T-cell (primary cell): Measurements from ENCODE around the gene KCNN2. TPM values are rescaled to one million over a fixed set of nuclear protein-coding genes. Genes with fewer than 3 reads are reported as not detected.

Source experiments
- ATAC-seq, 4 experiments: fragments of 200-7000 bp in 3 of 4; fragments of 150-1000 bp in 1 of 4; cut with Tn5 transposase; replicated peaks in 1 of 4; 1 replicate in 3 of 4; 2 replicates in 1 of 4; pipeline ENCODE4 v1.10.0; 2021; ENCODE audit warnings: moderate library complexity in 3 of 4, mild to moderate bottlenecking in 2 of 4, moderate number of reproducible peaks in 1 of 4
- CTCF ChIA-PET, 2 donors: fragments of 300-600 bp; sonication (Branson Sonifier 250); formaldehyde crosslinking; loops; one replicate each; lab custom pipeline; 2022; ENCODE audit warnings: antibody characterized with exemption in 2 of 2; lab: Charles Lee
- POLR2A ChIA-PET, 2 donors: fragments of 300-600 bp; sonication (Branson Sonifier 250); formaldehyde crosslinking; loops; one replicate each; lab custom pipeline; 2022; ENCODE audit warnings: antibody characterized with exemption in 2 of 2; lab: Charles Lee
- DNase-seq, 35 experiments: peaks; one replicate each; pipeline versions ENCODE4 v3.0.0 to v3.0.0-alpha.2; 2013 to 2023
- H3K27ac ChIP-seq: one replicate; pipeline ENCODE4 v1.5.1; 2013; ENCODE audit warnings: low read length
- H3K27me3 ChIP-seq, 2 experiments: replicated peaks in 1 of 2; 1 replicate in 1 of 2; 2 replicates in 1 of 2; pipeline versions ENCODE4 v1.6.1 to v1.7.0; 2013; ENCODE audit warnings: low read length in 1 of 2, mixed read lengths in 1 of 2; ENCODE audit not compliant: control insufficient read depth in 2 of 2, insufficient read depth in 2 of 2; ENCODE audit errors: extremely low read depth in 1 of 2
- H3K36me3 ChIP-seq, 2 donors: 1 replicate in 1 of 2; 2 replicates in 1 of 2; pipeline versions ENCODE4 v1.6.1 to v1.7.0; 2013; ENCODE audit warnings: low read length in 1 of 2; ENCODE audit not compliant: control insufficient read depth in 2 of 2, insufficient read depth in 1 of 2; ENCODE audit errors: extremely low read depth in 1 of 2
- H3K4me1 ChIP-seq, 2 experiments: 1 replicate in 1 of 2; 2 replicates in 1 of 2; pipeline versions ENCODE4 v1.6.1 to v1.7.0; 2013; ENCODE audit warnings: low read length in 2 of 2, mixed read lengths in 1 of 2; ENCODE audit not compliant: insufficient read depth in 2 of 2, control insufficient read depth in 1 of 2; ENCODE audit errors: extremely low read depth in 1 of 2
- H3K4me3 ChIP-seq, 2 donors: 1 replicate in 1 of 2; 2 replicates in 1 of 2; pipeline versions ENCODE4 v1.5.1 to v1.7.0; 2013; ENCODE audit warnings: mild to moderate bottlenecking in 2 of 2, low read length in 1 of 2, moderate library complexity in 1 of 2; ENCODE audit not compliant: control insufficient read depth in 1 of 2; ENCODE audit errors: extremely low read depth in 1 of 2
- H3K9me3 ChIP-seq: 2 replicates; pipeline ENCODE4 v1.7.0; 2013
- H3K27ac Mint-ChIP-seq, 2 donors: one replicate each; pipeline ENCODE4 v1.8.0; 2020 to 2021; ENCODE audit warnings: mild to moderate bottlenecking in 2 of 2, mixed read lengths in 2 of 2
- H3K27me3 Mint-ChIP-seq, 2 donors: one replicate each; pipeline ENCODE4 v1.8.0; 2021 to 2022; ENCODE audit warnings: mixed read lengths in 2 of 2
- H3K36me3 Mint-ChIP-seq: one replicate; pipeline ENCODE4 v1.8.0; 2021; ENCODE audit warnings: mixed read lengths
- H3K4me1 Mint-ChIP-seq, 3 donors: one replicate each; pipeline ENCODE4 v1.8.0; 2020 to 2022; ENCODE audit warnings: mixed read lengths in 3 of 3, mild to moderate bottlenecking in 1 of 3
- H3K4me3 Mint-ChIP-seq, 3 donors: one replicate each; pipeline ENCODE4 v1.8.0; 2020 to 2022; ENCODE audit warnings: mild to moderate bottlenecking in 3 of 3, mixed read lengths in 3 of 3, moderate library complexity in 3 of 3
- H3K9me3 Mint-ChIP-seq, 3 donors: one replicate each; pipeline ENCODE4 v1.8.0; 2020 to 2022; ENCODE audit warnings: mixed read lengths in 3 of 3
- WGBS: methylation state at CpG from one replicate; pipeline ENCODE4 v1.1.5; 2013; ENCODE audit warnings: missing lambda C conversion rate; ENCODE audit not compliant: insufficient coverage; 5-methylcytosine and 5-hydroxymethylcytosine counted together
- total RNA-seq, 35 experiments: library from RNA in 6 of 35; stranded (reverse) in 6 of 35; fragments of 120-200 nt in 1 of 35; gene quantifications; one replicate each; pipeline versions ENCODE4 v1.2.1 to v1.2.4 and lab custom pipeline; 2013 to 2026

The KCNN2 gene
- total RNA-seq, 5 donors from 2014 or later (not counting 1 experiment from before 2014, with no cell fraction given): not detected

- no peak overlapping the region for H3K4me3 ChIP-seq
- ChIA-PET POLR2A (no interaction called here), CTCF (no interaction called here)
- no peaks in the 10 kb centered on the region for H3K9me3 ChIP-seq
- 3% methylated on average over 10 of the region's 10 CpGs for WGBS
- Mint-ChIP-seq H3K4me3 (no peak overlapping the region), H3K27ac (no peak overlapping the region), H3K9me3 (peaks cover 0 to 4% (median 0%) of the 10 kb centered on the region in 3 donors), H3K4me1 (peaks cover 0 to 7% (median 5%) of the 10 kb centered on the region in 3 donors), H3K27me3 (peaks cover 22 to 40% of the 10 kb centered on the region in 2 donors), H3K36me3 (no peaks in the 10 kb centered on the region)
- H3K36me3 ChIP-seq: no peaks in the 10 kb centered on the region
- no peak overlapping the region for H3K27ac ChIP-seq
- DNase-seq (no peak), ATAC-seq (no peak)
- H3K4me1 ChIP-seq: peaks cover 0 to 2% of the 10 kb centered on the region in 2 experiments
- peaks cover 18 to 30% of the 10 kb centered on the region in 2 experiments for H3K27me3 ChIP-seq
Observed at GRCh38 chr5:114363837-114364236, 2.0 kb downstream of the KCNN2 start.

GRCh38 chr5:114367029-114367428 is 5.2 kb downstream of the KCNN2 start:
- Histone ChIP-seq H3K27ac (no peak overlapping the region), H3K9me3 (no peaks in the 10 kb centered on the region), H3K27me3 (peaks cover 13 to 15% of the 10 kb centered on the region in 2 experiments), H3K4me3 (no peak overlapping the region), H3K36me3 (no peaks in the 10 kb centered on the region), H3K4me1 (no peaks in the 10 kb centered on the region)
- Mint-ChIP-seq H3K9me3 (peaks cover 0 to 13% (median 0%) of the 10 kb centered on the region in 3 donors), H3K36me3 (no peaks in the 10 kb centered on the region), H3K4me3 (no peak overlapping the region), H3K27ac (no peak overlapping the region), H3K4me1 (peaks cover 0 to 4% (median 3%) of the 10 kb centered on the region in 3 donors), H3K27me3 (peaks cover 13 to 19% of the 10 kb centered on the region in 2 donors)
- POLR2A ChIA-PET: no interaction called here
- CTCF ChIA-PET: no interaction called here
- WGBS: no CpG with 5 or more reads among the region's 2 CpGs
- ATAC-seq (no peak), DNase-seq (no peak)

- Mint-ChIP-seq H3K36me3 (no peaks in the 10 kb centered on the region), H3K9me3 (peaks cover 0 to 13% (median 0%) of the 10 kb centered on the region in 3 donors), H3K27ac (no peak overlapping the region), H3K4me1 (no peaks in the 10 kb centered on the region), H3K4me3 (no peak overlapping the region), H3K27me3 (peaks cover 2 to 4% of the 10 kb centered on the region in 2 donors)
- Histone ChIP-seq H3K27ac (no peak overlapping the region), H3K4me3 (no peak overlapping the region), H3K9me3 (no peaks in the 10 kb centered on the region), H3K4me1 (no peaks in the 10 kb centered on the region), H3K36me3 (no peaks in the 10 kb centered on the region), H3K27me3 (peaks cover 0 to 2% of the 10 kb centered on the region in 2 experiments)
- POLR2A ChIA-PET: no interaction called here
- WGBS: 81% methylated on average over 3 of the region's 7 CpGs
- no peak for DNase-seq
- CTCF ChIA-PET: no interaction called here
- no peak for ATAC-seq
Observed at GRCh38 chr5:114369680-114370417, 8.0 kb downstream of the KCNN2 start.

- no peaks in the 10 kb centered on the region for H3K4me1 Mint-ChIP-seq
- H3K9me3 Mint-ChIP-seq: no peaks in the 10 kb centered on the region
Observed at GRCh38 chr5:114377050-114377844, 15.4 kb downstream of the KCNN2 start.

GRCh38 chr5:114377946-114378345 is 16.1 kb downstream of the KCNN2 start:
- Mint-ChIP-seq H3K36me3 (no peaks in the 10 kb centered on the region), H3K27ac (no peak overlapping the region)
- WGBS: 91% methylated on average over 5 of the region's 6 CpGs

More at GRCh38 chr5:114377050-114377844, 15.4 kb downstream of the KCNN2 start:
- CTCF ChIA-PET: no interaction called here
- Histone ChIP-seq H3K27ac (no peak overlapping the region), H3K4me1 (no peaks in the 10 kb centered on the region), H3K9me3 (no peaks in the 10 kb centered on the region), H3K4me3 (no peak overlapping the region), H3K36me3 (no peaks in the 10 kb centered on the region), H3K27me3 (no peaks in the 10 kb centered on the region)
- Mint-ChIP-seq H3K27me3 (peaks cover 0 to 4% of the 10 kb centered on the region in 2 donors), H3K4me3 (no peak overlapping the region), H3K36me3 (no peaks in the 10 kb centered on the region), H3K27ac (no peak overlapping the region)
- POLR2A ChIA-PET: no interaction called here
- ATAC-seq: no peak
- 84% methylated on average over 4 of the region's 7 CpGs for WGBS
- DNase-seq: no peak

GRCh38 chr5:114380721-114381120 is 18.9 kb downstream of the KCNN2 start:
- H3K9me3 Mint-ChIP-seq: peaks cover 0 to 4% (median 0%) of the 10 kb centered on the region in 3 donors
- Histone ChIP-seq H3K27me3 (no peaks in the 10 kb centered on the region), H3K4me1 (no peaks in the 10 kb centered on the region), H3K27ac (no peak overlapping the region), H3K36me3 (no peaks in the 10 kb centered on the region), H3K4me3 (no peak overlapping the region), H3K9me3 (no peaks in the 10 kb centered on the region)
- WGBS: 44% methylated on average over 3 of the region's 5 CpGs
- no peaks in the 10 kb centered on the region for H3K4me1 Mint-ChIP-seq
- H3K36me3 Mint-ChIP-seq: no peaks in the 10 kb centered on the region
- peaks cover 0 to 4% of the 10 kb centered on the region in 2 donors for H3K27me3 Mint-ChIP-seq
- ChIA-PET CTCF (no interaction called here), POLR2A (no interaction called here)
- no peak overlapping the region for H3K27ac Mint-ChIP-seq
- no peak overlapping the region for H3K4me3 Mint-ChIP-seq
- ATAC-seq (no peak), DNase-seq (no peak)

More at GRCh38 chr5:114377946-114378345, 16.1 kb downstream of the KCNN2 start:
- peaks cover 0 to under 1% (median 0%) of the 10 kb centered on the region in 3 donors for H3K9me3 Mint-ChIP-seq
- DNase-seq (no peak), ATAC-seq (no peak)
- no peaks in the 10 kb centered on the region for H3K36me3 ChIP-seq
- H3K27me3 Mint-ChIP-seq: peaks cover 0 to 4% of the 10 kb centered on the region in 2 donors
- no peak overlapping the region for H3K4me3 Mint-ChIP-seq
- ChIA-PET POLR2A (no interaction called here), CTCF (no interaction called here)
- H3K4me3 ChIP-seq: no peak overlapping the region
- H3K27ac ChIP-seq: no peak overlapping the region
- H3K27me3 ChIP-seq: no peaks in the 10 kb centered on the region
- no peaks in the 10 kb centered on the region for H3K9me3 ChIP-seq
- no peaks in the 10 kb centered on the region for H3K4me1 Mint-ChIP-seq
- H3K4me1 ChIP-seq: no peaks in the 10 kb centered on the region
